HG02938 (cell line): ENCODE measurements around the gene RSPRY1.

ENCODE experiments used
- ATAC-seq: cut with Tn5 transposase; IDR thresholded peaks from one replicate; pipeline ENCODE4 v1.9.1; 2021; ENCODE audit warnings: mild to moderate bottlenecking, moderate library complexity; ENCODE audit not compliant: unreplicated experiment

The RSPRY1 gene

DNA sequence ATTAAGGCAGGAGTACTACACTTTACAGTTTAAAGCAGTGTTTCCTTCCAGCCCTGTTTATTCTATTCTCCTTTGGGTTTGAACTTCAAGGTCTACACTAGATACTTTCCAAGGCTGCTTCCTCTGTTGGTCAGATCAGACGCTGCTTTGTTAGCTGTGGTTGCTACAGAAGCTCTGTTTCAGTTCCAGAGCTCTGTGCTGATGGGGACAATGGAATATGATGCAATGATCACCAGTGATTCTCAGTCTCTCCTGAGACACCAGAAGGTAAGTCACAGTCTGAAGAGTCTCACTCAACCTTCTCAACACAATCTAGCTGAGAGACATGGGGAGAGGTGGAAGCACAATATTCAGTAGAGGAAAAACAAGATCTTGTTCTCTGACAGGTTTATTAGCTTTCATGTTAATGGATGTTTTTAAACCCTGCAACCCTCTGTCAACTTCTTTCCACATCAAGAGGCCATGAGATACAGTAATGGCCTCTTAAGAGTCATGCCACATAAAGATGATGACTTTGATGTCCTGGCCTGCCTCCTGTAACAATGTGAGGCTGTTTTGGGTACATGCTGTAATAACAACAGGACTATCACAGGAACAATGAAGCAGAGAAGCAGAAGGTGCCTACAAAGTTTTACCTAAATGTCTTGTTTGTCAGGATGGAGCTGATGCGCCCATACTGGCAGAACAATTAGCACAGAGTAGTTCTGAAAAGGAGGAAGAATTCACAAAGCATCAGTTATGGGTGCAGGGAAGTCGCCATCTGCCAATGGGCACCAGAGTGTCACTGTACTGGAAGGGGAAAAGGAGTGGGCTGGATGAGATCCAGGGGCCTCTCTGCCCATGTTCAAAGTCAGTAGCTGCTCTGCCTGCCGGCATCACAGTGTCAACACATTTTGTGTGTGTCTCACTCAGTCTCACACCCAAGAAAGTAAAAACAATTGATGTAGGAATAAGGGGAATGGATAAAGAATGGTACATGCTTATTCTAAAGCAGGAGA is 33.7 kb upstream of the RSPRY1 start:
- no peak for ATAC-seq

GRCh38 chr16:57153841-57154240 is 32.3 kb upstream of the RSPRY1 start:
- ATAC-seq = no peak

- no peak for ATAC-seq
Measured at GRCh38 chr16:57155702-57156350, 30.3 kb upstream of the RSPRY1 start.

DNA sequence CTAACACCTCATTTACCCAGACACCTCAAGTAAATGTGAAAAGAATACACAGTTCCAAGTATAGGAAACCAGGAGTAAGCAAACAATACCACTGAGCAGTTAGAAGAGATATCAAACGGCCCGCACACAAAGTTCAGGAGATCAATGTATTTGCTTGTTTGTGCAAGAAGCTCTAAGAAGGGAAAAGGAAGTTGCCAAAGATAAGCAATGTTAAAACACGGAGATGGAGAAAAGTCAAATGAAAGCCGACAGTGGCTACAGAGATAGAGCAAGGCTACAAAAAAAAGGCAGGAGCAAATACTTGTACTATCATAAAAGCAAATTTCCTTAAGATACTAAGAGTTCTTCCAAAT is 29.8 kb upstream of the RSPRY1 start:
- no peak for ATAC-seq

DNA sequence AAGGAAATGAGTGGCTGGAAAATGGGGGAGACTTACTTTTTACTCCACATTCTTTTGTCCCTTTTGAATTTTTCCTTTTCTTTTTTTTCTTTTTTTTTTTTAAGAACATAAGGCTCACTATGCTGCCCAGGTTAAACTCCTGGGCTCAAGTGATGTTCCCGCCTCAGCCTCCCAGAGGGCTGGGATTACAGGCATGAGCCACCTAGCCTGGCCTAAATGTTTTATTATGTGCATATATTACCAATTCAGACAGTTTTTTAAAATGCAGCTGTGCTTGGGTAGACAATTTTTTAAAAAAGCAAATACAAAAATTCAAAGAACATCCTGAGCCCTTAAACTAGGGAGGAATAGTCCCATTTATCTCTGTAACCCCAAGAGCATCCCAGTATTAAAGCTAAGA is 28.6 kb upstream of the RSPRY1 start:
- ATAC-seq = no peak

- no peak for ATAC-seq
Measured at GRCh38 chr16:57159447-57159846, 26.7 kb upstream of the RSPRY1 start.

- ATAC-seq = no peak
Measured at GRCh38 chr16:57163842-57164241, 22.3 kb upstream of the RSPRY1 start.

- no peak for ATAC-seq
Measured at GRCh38 chr16:57165483-57165882, 20.6 kb upstream of the RSPRY1 start.

- ATAC-seq = no peak
Measured at GRCh38 chr16:57165938-57166337, 20.2 kb upstream of the RSPRY1 start.

GRCh38 chr16:57166451-57166850 is 19.7 kb upstream of the RSPRY1 start:
- ATAC-seq = no peak

DNA sequence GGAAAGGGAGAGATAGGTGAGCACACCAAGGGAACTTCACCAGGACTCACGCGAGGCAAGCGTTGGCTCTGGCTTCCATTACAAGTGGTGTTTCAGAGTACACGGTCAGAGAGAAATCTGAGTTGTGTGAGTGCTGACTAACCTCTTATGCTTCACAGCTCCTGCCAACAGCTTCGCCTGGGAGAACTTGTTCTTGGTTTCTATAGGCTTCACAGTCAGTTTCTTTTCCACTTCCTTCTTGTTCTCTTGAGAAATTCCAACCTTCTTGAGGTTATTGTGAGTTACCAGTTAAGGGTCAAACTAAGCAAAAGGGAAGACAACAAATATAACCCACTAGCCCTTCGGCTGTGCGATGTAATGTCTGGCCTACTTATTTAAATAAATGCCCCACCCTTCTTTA is 19.2 kb upstream of the RSPRY1 start:
- ATAC-seq = no peak

- no peak for ATAC-seq
Measured at GRCh38 chr16:57167538-57167937, 18.6 kb upstream of the RSPRY1 start.

GRCh38 chr16:57167953-57168352 is 18.2 kb upstream of the RSPRY1 start:
- ATAC-seq = no peak

DNA sequence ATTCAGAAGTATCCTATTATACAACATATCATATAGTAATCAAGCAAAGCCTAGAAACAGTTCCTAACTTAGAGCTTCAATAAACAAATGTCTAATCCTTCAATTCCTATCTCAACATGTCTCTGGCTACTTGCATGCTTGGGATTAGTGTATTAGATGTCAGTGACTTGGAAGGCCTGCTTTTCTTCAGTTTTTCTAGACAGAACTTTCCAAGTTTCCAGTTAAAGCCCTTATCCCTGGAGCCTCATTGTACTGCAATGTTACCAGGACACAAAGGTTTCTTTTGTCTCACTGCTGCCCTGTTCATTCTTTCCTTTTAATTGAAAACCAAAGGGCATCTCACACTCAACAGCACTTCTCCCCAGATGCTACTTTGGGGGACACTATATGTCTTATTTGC is 16.8 kb upstream of the RSPRY1 start:
- no peak for ATAC-seq

GRCh38 chr16:57172721-57173290 is 13.3 kb upstream of the RSPRY1 start:
- no peak for ATAC-seq

- ATAC-seq = no peak
Measured at GRCh38 chr16:57175896-57176295, 10.2 kb upstream of the RSPRY1 start.

GRCh38 chr16:57178196-57178595 is 7.9 kb upstream of the RSPRY1 start:
- ATAC-seq = no peak

DNA sequence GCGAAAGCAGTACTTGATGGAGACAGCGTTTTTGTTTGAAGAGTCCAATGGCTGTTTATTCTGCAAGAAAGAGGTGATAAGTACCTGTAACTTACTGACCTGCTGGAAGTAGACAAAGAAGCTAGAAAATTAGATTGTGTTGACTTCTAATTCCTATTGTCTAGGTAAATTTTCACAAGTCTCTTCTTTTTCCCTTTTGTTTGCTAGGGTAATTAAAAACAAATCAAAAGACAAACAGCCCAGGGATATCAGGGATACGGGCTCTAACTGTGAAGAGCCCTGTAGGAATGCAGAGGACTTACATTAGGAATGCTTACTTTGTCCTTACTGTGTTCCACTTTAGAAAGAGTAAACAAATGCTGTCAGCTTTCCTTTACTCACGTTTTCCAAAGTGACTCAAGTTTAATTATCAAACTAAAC is 7.3 kb upstream of the RSPRY1 start:
- ATAC-seq = no peak

GRCh38 chr16:57179215-57179828 is 6.8 kb upstream of the RSPRY1 start:
- no peak for ATAC-seq

DNA sequence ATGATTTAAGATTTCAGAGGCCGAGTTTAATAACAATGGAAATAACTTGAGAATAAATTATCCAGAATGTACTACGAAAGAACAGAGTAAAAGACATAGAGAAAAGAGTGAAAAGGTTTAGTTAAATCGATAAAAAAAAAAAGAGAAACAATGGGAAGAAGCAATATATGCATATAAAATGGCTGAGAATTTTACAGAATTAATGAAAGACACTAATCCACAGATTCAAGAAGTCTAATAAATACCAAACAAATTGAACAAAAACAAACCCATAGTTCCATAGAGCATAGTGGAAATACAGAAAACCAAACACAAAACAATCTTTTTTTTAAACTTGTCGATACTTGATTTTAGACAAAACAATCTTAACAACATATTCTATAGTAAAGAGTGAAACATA is 2.0 kb upstream of the RSPRY1 start:
- ATAC-seq = no peak

DNA sequence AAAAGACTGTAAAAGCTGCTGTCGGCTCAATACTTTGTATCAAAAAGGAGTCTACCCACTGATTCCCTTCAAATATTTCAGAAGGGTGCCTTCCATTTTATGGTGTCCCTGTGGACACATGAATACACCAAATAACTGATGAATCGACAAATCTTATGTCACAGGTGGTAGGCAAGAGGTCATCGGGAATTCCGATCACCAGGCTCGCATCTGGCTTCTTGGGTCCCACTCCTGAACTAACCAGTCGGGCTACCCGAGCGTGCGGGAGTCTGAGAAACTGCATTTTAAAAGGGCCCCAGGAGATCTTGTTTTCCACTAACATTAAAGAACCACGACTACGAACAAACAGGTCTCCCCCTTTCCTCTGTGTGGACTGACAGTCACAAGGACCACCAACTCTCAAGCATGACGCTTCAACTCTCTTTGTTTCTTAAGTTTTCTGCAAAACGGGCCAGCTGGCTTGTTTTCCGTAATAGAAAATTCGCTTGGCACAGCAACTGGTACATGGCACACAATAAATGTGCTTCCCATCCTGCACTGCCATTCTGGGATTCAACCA is 1.2 kb upstream of the RSPRY1 start:
- no peak for ATAC-seq
